GM18508 (cell line): Measurements from ENCODE around the gene ODAD2.
"Not testable (repeated sequence)": the region's sequence is repeated elsewhere in the genome, so short reads cannot be mapped to it uniquely, and the experiment has no call there.

Experiments
- ATAC-seq: cut with Tn5 transposase; IDR thresholded peaks from one replicate; pipeline ENCODE4 v1.9.1; 2021; ENCODE audit warnings: moderate number of reproducible peaks; ENCODE audit not compliant: insufficient read depth, unreplicated experiment

The ODAD2 gene, protein sequence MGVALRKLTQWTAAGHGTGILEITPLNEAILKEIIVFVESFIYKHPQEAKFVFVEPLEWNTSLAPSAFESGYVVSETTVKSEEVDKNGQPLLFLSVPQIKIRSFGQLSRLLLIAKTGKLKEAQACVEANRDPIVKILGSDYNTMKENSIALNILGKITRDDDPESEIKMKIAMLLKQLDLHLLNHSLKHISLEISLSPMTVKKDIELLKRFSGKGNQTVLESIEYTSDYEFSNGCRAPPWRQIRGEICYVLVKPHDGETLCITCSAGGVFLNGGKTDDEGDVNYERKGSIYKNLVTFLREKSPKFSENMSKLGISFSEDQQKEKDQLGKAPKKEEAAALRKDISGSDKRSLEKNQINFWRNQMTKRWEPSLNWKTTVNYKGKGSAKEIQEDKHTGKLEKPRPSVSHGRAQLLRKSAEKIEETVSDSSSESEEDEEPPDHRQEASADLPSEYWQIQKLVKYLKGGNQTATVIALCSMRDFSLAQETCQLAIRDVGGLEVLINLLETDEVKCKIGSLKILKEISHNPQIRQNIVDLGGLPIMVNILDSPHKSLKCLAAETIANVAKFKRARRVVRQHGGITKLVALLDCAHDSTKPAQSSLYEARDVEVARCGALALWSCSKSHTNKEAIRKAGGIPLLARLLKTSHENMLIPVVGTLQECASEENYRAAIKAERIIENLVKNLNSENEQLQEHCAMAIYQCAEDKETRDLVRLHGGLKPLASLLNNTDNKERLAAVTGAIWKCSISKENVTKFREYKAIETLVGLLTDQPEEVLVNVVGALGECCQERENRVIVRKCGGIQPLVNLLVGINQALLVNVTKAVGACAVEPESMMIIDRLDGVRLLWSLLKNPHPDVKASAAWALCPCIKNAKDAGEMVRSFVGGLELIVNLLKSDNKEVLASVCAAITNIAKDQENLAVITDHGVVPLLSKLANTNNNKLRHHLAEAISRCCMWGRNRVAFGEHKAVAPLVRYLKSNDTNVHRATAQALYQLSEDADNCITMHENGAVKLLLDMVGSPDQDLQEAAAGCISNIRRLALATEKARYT

DNA sequence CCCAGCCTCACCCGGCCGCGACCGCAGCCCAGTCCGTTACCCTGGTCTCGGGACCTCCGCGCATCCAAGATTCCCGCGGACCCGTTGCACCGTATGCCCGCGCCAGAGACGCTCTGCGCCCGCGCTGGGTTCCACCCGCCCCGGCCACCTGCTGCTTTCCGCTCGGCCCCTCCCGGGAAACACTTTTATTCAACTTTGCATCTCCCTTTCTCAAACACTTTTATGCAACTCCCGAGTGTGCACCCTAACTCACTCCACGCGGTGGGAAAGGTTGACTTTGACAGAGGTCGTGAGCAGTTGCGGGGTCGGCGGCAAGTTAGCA is at the start of gene ODAD2:
Gene ODAD2, minus strand, starts transcription at position 126 of the 322 bp plus-strand sequence. CDS start 3,937 bp downstream, outside the sequence.
- no peak for ATAC-seq

DNA sequence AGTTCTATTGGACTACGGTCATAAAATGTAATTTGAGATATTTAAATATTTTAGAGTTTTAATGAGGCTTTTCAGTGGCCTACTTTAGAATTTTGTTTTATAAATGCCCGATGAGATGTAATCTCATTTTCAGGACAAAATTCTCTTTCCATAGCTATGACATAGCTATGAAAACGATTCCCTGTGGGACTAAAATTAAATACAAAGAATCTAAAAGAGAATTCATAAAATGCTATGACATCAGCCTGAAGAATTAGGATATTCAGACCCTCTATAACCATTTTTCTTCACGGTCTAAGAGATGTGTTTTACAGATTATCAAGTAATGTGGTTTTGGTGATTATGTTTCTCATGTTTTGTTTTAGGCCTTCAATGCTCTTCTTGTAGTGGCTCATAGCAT is 48.2 kb upstream of the ODAD2 start:
- ATAC-seq = no peak

DNA sequence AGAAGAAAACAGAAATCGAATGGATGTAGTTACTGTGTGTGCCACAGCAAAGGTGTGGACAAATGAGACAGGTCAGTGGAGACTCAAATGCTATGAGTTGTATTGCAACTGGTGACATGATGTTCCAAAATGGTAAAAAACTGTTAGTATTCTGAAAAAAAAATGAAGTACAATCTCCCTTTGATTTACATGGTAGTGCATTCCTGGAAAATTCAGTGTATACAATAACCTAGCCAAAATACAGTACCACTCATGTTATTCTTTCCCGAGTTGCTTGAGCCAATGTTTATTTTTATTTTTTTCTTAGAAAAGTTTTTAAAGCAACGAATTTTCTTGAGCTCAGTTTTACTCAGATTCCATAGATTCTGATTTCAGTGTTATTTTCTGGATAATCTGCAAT is 47.7 kb upstream of the ODAD2 start:
- ATAC-seq = no peak

DNA sequence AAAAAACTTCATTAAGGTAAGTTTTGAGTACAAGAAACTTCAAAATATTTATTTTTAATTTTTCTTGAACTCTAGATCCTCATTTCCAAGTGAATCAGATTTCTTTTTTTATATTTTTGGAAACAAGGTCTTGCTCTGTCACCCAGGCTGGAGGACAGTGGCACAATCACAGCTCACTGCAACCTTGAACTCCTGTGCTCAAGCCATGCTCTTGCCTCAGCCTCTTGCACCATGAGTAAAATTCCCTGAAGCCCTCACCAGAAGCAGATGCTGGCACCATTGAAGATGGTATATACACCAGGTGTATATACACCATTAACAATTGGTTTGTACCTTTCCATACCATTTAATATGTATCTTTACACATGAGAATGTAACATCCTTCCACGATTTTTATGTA is 45.1 kb upstream of the ODAD2 start:
- ATAC-seq = no peak

DNA sequence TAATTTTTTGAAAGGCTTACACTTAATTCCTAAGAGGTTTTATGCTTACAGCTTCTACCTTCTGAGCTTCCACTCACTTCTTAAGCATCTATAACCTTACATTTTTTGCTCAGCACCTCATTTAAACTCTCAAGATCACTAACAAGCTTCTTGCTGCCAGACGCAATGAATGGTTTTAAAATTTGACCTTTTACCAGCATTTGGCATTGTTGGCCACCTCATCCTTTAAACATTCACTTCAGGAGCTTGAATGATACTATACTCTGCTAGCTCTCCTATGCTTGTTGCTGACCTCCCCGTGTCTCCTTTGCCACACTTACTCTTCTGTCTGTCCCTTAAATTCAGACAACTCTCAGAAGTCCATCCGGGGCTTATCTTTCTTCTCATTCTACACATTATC is 37.7 kb upstream of the ODAD2 start:
- ATAC-seq = no peak

DNA sequence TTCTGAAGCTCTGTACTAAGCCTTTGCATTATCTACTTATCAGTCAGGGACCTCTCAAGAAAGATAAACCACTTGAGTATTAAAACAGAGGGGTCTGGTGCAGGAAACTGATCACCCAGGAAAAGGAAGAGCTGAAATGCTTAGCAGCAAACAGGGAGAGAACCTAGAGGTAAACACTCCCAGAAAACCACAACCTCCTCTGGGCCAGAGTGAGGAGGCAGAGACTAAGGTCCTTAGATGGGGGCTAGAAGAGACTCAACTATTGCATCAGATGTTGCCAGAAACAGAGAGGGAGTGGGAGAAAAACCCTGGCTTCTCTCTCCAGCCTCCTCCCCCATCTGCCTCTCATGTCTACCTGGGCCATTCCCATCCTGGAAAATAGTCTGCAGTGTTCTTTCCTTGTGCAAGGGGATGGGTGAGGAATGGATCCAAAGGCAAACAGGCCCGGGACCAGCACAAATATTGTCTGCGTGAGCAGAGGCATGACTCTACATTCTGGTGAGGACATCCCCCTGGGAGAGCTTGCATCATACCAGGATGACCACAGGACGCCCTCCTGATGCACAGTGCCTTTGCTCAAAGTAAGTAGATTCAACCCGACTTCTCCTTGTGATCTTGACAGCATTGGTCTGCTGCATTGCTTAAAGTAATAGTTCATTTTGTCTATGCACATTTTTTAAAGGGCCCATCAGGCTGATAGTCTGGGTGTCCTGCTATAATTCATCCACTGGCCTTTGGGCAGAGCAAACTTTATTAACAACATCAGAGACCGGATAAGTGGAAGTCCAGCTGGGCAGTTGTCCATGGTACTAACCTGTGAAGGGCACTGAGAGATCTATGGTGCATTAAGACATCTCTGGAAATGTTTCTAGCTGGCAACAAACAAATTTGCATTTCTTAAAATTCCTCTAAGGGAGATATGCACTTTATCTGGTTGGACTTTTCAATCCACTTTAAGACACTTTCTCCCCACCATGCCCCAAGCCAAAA is 22.4 kb upstream of the ODAD2 start:
- no peak for ATAC-seq

DNA sequence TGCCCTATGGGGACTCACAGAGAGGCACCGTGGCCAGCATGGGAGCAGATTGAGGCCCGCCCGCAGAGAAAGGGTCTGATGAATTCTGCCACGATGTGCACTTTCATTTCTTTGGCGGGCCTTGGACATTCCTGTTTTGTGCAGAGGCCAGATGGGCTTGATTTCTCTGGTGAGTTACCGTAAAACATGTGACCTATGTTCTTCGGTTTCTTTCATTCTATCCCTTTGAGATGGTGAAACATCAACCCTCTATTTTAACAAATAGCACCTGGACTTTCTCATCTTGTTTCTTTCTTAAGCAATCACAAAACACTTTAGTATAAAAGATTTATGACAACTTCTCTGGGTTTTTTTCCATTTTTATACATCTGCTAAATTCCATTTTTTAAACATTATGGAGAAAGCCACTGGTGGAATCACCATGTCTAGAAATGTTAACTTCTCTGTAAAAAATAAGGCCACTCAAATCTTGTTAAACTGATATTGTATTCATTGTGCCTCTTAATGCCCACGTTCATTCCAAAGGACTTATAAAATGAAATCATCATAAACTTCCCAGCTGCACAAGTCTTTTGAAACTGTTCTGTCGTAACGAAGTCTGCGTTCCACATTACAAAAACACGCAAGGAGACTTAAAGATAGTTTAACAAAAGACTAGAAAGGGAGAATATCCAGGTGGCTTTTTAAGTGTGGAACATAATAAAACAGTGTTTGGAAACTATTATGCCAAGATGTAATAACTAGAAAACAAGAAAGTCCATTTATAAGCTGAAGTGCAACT is 21.4 kb upstream of the ODAD2 start:
- ATAC-seq = no peak

DNA sequence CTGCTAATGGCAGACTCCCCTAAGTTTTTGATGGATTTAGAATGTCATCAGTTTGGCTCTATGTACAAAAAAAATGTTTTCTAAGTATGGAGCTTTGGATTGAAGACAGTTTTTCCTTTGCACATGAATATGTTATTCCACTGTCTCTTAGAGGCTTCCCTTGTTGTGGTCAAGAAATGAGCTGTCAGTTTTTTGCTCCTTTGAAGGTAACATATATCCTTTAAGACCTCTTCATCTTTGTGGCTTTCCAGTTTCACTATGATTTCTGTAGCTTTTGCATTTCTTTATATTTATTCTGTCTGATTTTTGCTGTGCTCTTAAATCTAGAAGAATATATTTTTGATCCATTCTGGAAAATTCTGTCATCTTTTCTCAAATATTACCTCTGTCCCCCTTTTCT is 15.8 kb upstream of the ODAD2 start:
- ATAC-seq = no peak

DNA sequence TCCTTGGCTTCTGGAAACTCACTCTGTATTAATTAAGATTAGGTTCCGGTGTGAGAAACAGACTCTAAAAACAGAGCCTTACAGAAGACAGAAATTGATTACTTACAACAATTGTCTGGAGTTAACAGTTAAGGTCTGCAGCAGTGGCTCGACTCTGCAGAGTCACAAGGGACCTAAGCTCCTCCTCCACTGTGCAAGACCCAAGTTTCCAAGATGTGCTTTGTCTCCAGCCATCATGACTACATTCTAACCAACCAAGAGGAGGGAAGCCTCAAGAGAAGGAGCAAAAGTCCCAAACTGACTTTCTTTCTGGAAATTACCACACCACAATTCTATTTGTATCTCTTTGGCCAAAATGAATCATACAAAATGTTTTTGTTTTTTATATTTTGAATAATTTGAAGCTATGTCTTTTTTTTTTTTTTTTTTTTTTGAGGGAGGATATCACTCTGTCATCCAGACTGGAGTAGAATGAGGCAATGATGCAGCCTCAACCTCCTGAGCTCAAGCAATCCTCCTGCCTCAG is 14.2 kb upstream of the ODAD2 start:
- no peak for ATAC-seq

DNA sequence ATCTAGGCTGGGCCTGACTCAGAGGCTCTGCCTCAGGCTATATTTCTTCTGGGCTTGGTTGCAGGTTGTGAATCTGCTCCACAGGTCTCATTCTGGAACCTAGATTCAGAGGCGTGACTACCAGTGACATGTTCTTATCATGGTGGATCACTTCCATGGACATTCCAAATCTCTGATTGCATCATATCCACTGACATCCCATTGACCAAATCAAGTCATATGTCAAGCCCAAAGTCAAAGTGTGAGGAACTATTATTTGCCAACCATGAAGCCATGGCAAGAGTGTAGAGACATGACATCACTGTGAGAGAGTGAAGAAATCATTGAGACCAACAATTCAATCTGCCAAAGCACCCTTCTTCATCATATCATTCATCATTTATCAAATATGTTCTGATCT is 11.9 kb upstream of the ODAD2 start:
- ATAC-seq = no peak

DNA sequence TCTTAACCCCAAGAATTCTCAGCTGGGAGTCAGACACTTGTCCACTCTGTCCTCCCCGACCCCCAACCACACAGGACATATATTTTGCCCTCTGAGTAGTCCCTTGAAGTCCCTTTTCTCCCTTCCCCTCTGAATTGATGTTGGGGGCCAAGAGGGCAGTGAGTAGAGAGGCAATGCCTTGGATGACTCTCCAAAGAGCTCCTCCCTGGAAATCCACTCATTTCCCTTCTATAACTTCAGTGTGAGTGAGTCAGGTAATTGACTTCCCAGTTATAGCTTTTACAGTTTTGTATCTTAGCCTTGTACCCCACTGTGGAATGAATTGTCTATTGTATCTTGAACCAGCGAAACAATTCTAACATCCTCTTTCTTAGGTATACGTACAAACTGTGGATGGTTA is 9.2 kb upstream of the ODAD2 start:
- ATAC-seq = no peak

DNA sequence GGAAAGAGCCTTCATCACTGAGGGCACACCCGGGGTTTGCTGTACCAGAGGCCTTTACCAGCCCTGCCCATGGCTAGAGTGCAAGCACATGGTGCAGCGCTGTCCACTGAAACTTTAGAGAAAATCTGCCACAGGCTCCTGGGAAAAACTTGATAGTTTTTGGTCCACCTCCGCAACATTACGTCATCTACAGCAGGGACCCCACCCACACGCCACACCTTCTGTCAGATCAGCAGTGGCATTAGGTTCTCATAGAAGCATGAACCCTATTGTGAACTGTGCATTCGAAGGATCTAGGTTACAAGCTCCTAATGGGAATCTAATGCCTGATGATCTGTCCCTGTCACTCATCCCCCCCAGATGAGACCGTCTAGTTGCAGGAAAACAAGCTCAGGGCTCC is 2.5 kb upstream of the ODAD2 start:
- ATAC-seq = no peak

DNA sequence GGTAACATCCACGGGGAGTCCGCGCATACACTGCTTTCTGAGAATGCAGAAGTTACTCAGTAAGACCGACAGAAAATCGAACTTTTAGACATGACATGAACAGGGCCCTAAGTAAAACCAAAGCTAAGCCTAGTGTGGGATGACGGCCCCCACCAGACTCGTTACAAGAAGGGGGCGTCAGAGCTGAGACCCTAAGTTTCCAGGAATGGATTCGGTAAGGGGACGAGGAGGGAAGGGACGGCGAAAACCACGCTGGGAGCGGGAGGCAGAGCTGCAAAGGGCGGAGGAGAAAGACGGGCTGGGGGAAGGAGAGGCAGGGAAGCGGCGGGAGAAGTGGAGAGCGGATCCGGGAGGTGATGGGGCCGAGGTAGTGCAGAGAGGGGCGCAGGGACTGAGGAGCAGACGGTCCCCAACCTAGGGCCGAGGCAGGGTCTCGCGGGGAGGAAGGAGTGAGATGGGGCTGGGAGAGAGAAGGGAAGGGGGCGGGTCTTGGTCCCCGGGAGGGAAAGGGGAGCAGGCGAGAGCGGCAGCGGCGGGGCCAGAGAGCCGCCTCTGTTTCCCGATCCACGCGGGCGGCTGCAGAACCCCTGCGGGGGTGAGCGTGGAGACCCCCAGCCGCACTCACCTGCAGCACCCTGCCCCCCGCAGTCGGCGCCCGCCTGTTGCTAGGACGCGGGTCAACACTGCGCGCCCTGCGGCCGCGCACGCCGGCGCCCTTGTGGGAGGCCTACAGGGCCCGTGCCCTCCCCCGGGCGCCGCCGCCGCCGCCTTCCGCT is 513 bp downstream of the ODAD2 start:
- no peak for ATAC-seq

DNA sequence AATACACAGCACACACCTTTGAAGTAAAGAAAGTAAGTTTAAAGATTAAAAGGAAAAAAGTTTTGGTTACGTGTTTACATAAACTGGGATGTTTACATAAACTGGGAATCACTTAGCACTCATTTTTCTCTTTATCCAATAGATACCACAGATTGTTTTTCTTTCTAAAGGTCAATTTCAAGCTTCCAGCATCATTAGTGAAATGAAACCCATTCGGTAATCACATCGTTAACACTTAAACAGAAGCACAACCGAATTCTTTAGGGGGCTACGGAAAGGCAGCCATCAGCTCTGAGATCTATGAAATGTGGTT is 1.1 kb downstream of the ODAD2 start:
- no peak for ATAC-seq

DNA sequence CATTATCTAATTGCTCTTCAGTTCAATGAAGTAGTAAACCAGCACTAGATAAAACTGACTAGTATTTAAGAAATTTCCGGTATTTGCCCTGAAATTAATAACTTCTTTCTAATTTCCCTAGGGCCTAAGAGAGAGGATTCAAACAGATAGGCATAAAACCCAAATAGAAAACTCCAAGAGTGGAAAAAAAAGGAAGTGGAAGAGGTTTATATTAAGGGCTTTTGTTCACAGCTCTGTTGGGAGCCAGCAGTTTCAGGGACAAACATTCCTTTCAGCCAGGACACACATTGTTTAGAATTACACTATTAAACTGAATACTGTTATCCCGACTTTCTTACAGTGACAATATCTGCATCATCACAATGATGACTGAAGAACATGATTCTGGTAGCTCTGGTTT is 3.6 kb downstream of the ODAD2 start:
- ATAC-seq = no peak

DNA sequence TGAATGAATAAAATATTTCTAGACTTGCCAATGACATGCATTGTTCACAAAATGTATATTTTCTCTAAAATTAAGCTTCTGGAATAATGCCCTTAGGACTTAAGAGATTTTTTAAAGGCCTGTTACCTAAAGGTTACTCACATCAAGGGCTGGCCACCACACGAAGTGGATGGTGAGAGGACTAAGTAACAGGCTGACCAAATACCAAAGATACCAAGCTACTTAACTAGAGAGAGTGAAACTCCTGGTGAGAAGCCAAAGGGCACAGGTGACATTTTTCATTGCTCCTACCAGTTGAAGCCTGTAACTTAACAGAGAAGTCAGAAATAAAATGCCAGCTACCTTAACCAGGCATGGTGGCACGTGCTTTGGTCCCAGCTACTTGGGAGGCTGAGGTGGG is 9.5 kb downstream of the ODAD2 start:
- not testable (repeated sequence) for ATAC-seq

DNA sequence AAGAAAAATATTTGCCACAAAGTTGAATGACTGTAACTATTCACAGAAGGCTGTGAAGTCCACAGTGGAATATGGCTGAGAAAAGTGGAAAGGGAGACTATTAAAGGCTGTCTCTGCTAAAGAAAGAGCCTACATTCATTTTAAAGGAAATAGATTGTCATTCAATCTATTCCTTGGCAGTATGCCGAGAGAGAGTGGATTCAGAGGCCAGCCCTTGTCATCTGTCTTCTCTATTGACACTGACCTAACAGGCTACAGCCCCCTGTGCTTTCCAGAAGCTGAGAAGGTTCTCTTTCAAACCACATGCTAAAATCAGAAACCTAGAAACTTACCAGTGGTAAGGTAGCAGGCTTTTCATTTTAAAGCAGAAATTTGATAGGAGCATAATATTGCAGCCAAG is 12.1 kb downstream of the ODAD2 start:
- ATAC-seq = no peak

DNA sequence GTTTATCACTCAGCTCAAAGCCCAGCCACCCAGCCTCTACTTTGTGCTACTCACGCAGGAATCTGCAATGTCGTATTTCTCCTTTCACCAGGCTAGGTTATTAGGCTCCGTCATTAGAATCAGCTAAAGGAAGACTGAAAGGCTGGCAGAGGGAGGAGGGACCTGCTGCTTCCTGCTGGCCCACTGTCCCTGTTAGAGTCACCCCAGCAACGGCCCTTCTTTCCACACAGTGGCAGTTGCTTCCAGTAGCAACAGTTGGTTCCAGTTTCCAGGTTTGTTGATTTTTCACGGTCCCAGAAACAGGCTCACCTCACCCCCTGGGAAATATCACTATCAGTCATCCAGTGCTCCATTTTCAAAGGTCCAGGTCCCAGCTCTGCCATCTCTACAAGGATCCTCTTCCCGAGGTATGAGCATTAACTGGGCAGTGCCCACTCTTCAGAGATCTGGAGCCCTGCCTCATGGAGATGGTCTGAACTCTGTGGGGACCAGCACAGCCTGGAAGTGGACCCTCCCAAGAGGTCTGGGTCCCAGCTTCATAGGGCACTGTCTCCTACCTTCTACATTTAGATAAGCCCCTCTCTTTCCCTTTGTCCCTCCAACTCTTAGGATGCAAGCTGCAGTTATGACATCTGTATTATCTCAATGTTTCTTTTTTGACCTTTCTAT is 15.9 kb downstream of the ODAD2 start:
- ATAC-seq = no peak
